GM12892 (cell line): Measurements from ENCODE around the gene NFE2L2.
"Not testable (repeated sequence)": the region's sequence is repeated elsewhere in the genome, so short reads cannot be mapped to it uniquely, and the experiment has no call there.

Experiments
- DNase-seq: peaks from one replicate; pipeline ENCODE4 v3.0.0; 2011; ENCODE audit not compliant: insufficient read length
- FAIRE-seq: peaks from 2 replicates; lab custom pipeline; 2011; peaks lifted over from hg19 to GRCh38; lab: Jason Lieb, UNC
- POLR2A ChIP-seq: IDR thresholded peaks from 2 replicates; pipeline ENCODE4 v1.6.1; 2011; ENCODE audit warnings: low read depth, low read length, control low read depth
- POLR2AphosphoS5 ChIP-seq: IDR thresholded peaks from 2 replicates; pipeline ENCODE4 v1.6.1; 2011; ENCODE audit warnings: low read depth, low read length, control low read depth
- TAF1 ChIP-seq: IDR thresholded peaks from 2 replicates; pipeline ENCODE4 v1.6.1; 2011; ENCODE audit warnings: low read depth, mild to moderate bottlenecking, control low read depth, low read length, borderline replicate concordance

Gene NFE2L2

DNA sequence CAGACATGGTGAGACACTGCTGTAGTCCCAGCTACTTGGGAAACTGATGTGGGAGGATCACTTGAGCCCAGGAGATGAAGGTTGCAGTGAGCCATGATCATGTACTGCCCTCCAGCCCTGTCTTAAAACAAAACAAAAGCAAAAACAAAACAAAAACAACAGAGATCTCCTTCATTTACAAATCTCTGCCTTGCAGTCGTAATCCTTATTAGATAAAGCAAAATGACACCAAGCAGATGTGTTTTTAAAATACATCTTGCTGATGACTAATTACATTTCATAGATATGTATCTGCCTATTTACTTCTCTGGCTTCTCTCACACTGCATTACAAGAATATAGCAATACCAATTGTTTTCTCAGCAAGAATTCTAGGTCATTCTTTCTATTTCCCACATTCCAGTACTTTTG is 22.8 kb downstream of the NFE2L2 start:
- FAIRE-seq (no peak), DNase-seq (no peak)
- TF ChIP-seq TAF1, result no peak
- no peak for TF ChIP-seq POLR2AphosphoS5
- no peak for TF ChIP-seq POLR2A

DNA sequence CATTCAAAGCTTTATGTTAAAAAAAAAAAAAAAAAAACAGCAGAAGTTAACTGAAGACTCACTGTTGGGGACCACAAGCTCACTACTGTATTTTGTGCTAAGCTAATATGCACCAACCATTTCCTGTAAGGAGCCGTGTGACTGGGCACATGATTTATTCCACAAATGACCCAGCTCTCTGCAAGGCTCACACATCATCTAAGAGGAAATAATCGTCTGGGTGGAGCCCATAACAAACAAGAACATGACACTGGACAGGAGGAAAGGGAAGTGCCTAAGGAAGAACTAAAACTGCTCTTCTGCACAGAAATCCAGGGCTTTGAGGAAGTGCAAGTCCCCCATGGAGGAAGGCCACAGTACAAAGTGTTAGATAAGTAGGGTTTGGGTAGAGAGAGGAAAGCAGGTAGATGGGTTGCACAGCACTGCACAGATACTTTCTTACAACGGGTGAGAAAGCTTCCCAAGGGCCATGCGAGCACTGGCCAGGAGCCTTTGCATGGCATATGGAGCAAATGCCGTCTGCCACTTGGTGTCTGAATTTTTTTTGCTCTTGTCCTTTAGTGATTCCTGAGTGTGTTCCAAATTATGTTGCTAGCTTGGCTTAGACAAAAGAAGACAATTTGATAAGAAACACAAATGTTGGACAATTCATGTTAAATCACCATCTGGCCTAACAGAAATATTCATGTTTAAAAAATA is 24.4 kb downstream of the NFE2L2 start:
- FAIRE-seq (no peak), DNase-seq (no peak)
- no peak for TF ChIP-seq TAF1
- TF ChIP-seq POLR2AphosphoS5, result no peak
- no peak for TF ChIP-seq POLR2A

DNA sequence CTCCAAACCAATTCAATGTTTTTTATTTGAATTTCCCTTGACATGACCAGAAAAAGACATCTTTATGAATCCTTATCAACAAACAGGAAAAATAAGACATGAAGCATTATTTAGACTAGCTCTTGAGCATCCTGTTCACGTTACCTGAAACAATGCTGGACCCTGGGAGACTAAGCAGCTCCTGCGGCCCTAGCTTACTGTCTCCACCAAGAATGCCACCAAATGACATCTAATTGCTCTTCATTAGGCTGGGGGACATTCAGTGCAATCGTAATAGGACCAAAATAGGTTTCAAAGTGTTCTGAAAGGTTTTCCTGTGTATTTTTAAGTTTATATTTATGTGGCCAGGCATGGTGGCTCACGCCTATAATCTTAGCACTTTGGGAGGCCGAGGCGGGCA is 25.5 kb downstream of the NFE2L2 start:
- DNase-seq, result no peak
- no peak for FAIRE-seq
- TF ChIP-seq POLR2AphosphoS5, result no peak
- TF ChIP-seq TAF1, result no peak
- no peak for TF ChIP-seq POLR2A

GRCh38 chr2:177237932-177238331 is 26.6 kb downstream of the NFE2L2 start:
- FAIRE-seq (no peak), DNase-seq (no peak)
- TF ChIP-seq TAF1 (no peak), POLR2AphosphoS5 (no peak), POLR2A (no peak)

DNA sequence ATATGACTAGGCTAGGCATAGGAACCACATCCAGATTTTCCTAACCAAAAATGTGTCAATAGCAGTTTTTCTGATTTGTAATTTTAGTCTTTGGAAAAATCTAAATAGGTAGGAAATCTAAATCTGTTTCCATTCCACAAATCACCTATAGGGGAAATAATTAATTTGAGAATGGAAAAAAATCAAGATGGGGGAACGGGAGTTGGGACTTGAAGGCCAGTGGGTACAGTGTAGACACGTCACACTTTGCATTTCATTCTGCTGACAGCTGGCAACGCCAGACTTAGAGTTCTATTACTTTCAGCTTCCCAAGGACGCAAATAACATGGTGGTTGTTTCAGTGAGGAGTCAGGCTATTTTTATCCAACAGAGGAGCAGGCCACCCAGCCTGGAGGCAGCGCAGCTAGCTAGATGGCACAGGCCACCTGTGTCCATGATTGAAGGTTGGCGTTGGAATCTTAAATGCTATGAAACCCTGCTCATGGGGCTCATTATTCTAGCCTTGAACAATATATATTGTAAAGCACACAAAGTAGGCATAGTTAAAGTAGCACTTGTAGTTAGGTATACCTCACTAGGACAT is 28.6 kb downstream of the NFE2L2 start:
- FAIRE-seq, result no peak
- DNase-seq, result no peak
- TF ChIP-seq POLR2AphosphoS5 (0 out of 2 replicates have a peak, but pooled peaks have one; percentile 25), POLR2A (0 out of 2 replicates have a peak, but pooled peaks have one; percentile 34), TAF1 (no peak)

GRCh38 chr2:177234267-177234666 is 30.3 kb downstream of the NFE2L2 start:
- TF ChIP-seq TAF1, result no peak
- TF ChIP-seq POLR2AphosphoS5, result no peak
- TF ChIP-seq POLR2A, result no peak
- FAIRE-seq, result no peak
- no peak for DNase-seq

DNA sequence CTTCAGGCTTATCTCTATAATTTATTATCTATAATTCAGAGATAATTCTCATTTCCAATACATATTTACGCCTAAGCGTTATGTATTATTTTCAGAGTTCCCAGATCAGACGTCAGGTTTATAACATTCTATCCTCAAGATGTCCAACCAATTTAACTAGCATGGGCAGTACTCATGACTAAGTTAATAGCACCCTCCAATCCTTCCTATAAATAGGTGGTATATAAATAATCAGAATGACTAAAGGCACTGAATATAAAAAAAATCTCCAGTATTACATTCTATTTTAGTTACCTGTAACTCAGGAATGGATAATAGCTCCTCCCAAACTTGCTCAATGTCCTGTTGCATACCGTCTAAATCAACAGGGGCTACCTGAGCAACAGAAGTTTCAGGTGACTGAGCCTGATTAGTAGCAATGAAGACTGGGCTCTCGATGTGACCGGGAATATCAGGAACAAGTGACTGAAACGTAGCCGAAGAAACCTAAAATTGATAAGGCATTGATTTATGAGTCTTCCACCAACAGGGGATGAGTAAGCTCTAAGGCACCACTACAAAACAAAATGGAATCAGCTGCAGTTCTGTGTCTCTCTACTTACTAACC is 32.3 kb downstream of the NFE2L2 start:
- DNase-seq, result no peak
- FAIRE-seq, result no peak
- no peak for TF ChIP-seq TAF1
- no peak for TF ChIP-seq POLR2AphosphoS5
- no peak for TF ChIP-seq POLR2A

DNA sequence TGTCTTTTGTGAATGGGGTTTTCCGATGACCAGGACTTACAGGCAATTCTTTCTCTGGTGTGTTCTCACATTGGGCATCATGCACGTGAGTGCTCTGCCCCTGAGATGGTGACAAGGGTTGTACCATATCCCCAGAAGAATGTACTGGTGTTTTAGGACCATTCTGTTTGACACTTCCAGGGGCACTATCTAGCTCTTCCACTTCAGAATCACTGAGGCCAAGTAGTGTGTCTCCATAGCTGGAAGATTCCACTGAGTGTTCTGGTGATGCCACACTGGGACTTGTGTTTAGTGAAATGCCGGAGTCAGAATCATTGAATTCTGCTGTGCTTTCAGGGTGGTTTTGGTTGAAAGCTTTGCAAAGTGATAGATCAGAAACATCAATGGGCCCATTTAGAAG is 33.3 kb downstream of the NFE2L2 start:
- TF ChIP-seq POLR2A (no peak), TAF1 (no peak), POLR2AphosphoS5 (no peak)
- DNase-seq (no peak), FAIRE-seq (no peak)

- no peak for DNase-seq
- TF ChIP-seq POLR2A (peak; percentile 47; the same call in 1 of the 2 replicates), POLR2AphosphoS5 (peak; percentile 86), TAF1 (no peak)
- no peak for FAIRE-seq
These were observed 34.9 kb downstream of the NFE2L2 start for GRCh38 chr2:177229442-177230242.

DNA sequence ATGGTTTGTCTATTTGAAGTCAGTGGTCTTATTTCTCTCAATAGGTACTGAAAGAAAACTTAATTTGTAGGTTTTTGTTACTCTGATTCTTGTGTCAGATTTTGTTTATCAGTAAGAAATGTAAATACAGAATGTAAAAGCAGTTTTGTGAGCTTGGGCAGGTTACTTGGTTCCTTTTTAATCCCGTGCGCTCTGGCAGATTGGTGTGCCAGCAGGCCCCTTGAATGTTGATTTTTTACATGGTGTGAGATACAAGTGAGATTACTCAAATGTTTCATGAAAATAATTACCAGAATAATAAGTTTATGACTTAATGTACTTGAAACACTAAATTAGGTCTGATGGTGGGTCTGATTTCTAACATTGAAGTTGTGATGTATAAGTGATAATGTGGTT is 38.6 kb downstream of the NFE2L2 start:
- FAIRE-seq (no peak), DNase-seq (no peak)
- TF ChIP-seq POLR2AphosphoS5, result no peak
- TF ChIP-seq POLR2A, result no peak
- TF ChIP-seq TAF1, result no peak

DNA sequence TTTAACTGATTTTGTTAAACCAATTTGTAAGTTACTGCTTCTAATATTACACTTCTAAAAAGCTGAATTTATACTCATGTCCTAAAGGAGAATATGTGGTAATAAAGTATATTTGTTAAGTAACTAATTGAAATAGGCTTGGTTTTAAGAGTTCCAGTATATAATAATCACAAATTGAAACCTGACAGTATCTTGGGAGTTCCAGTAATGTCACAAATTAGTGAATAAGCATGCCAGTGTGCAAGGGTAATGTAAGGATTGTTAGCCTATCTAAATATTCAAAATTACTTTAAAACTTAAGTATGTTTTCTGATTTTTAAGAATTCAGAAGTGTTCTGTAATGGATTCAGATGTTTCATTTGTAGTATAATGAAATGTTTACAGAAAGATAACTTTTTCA is 41.1 kb downstream of the NFE2L2 start:
- not testable (repeated sequence) for DNase-seq, FAIRE-seq
